ENCODE measurements around the gene SLC2A3.
"Not testable (repeated sequence)": the region's sequence is repeated elsewhere in the genome, so short reads cannot be mapped to it uniquely, and the experiment has no call there.

Gene SLC2A3

GRCh38 chr12:7905071-7905470 is 30.9 kb downstream of the SLC2A3 start:
- DNase-seq (ENCODE audit: low spot score) (no peak), ATAC-seq (ENCODE audit: low read depth) (no peak)
- H3K36me3 ChIP-seq (ENCODE audit: low read depth), result no peaks in the 10 kb centered on the region
- H3K27ac ChIP-seq (ENCODE audit: poor library complexity, severe bottlenecking), result no peak overlapping the region
- H3K9me3 ChIP-seq (ENCODE audit: severe bottlenecking), result no peaks in the 10 kb centered on the region
- no peaks in the 10 kb centered on the region for H3K4me1 ChIP-seq (ENCODE audit: insufficient read depth, poor library complexity, severe bottlenecking)
- no peak for TF ChIP-seq CTCF (IDR thresholded peaks at IDR 0.05; ENCODE audit: poor library complexity, severe bottlenecking)
- H3K4me3 ChIP-seq (ENCODE audit: severe bottlenecking), result no peak overlapping the region
- H3K27me3 ChIP-seq (ENCODE audit: insufficient read depth, poor library complexity, severe bottlenecking), result no peaks in the 10 kb centered on the region

- not testable (repeated sequence) for ATAC-seq (ENCODE audit: low read depth); H3K27me3 ChIP-seq (ENCODE audit: insufficient read depth, poor library complexity, severe bottlenecking)
Measured at GRCh38 chr12:7902416-7902815, 33.6 kb downstream of the SLC2A3 start.

GRCh38 chr12:7899755-7900154 is 36.2 kb downstream of the SLC2A3 start:
- Histone ChIP-seq H3K27me3 (ENCODE audit: insufficient read depth, poor library complexity, severe bottlenecking) (no peaks in the 10 kb centered on the region), H3K4me3 (ENCODE audit: severe bottlenecking) (no peak overlapping the region), H3K36me3 (ENCODE audit: low read depth) (no peaks in the 10 kb centered on the region), H3K4me1 (ENCODE audit: insufficient read depth, poor library complexity, severe bottlenecking) (no peaks in the 10 kb centered on the region), H3K9me3 (ENCODE audit: severe bottlenecking) (no peaks in the 10 kb centered on the region), H3K27ac (ENCODE audit: poor library complexity, severe bottlenecking) (no peak overlapping the region)
- no peak for TF ChIP-seq CTCF (IDR thresholded peaks at IDR 0.05; ENCODE audit: poor library complexity, severe bottlenecking)
- no peak for DNase-seq (ENCODE audit: low spot score)
- ATAC-seq (ENCODE audit: low read depth), result no peak

More at GRCh38 chr12:7902416-7902815, 33.6 kb downstream of the SLC2A3 start:
- not testable (repeated sequence) for H3K4me1 ChIP-seq (ENCODE audit: insufficient read depth, poor library complexity, severe bottlenecking); DNase-seq (ENCODE audit: low spot score); H3K4me3 ChIP-seq (ENCODE audit: severe bottlenecking); H3K9me3 ChIP-seq (ENCODE audit: severe bottlenecking); H3K36me3 ChIP-seq (ENCODE audit: low read depth); H3K27ac ChIP-seq (ENCODE audit: poor library complexity, severe bottlenecking)

GRCh38 chr12:7896726-7897125 is 39.3 kb downstream of the SLC2A3 start:
- H3K4me3 ChIP-seq (ENCODE audit: severe bottlenecking); H3K4me1 ChIP-seq (ENCODE audit: insufficient read depth, poor library complexity, severe bottlenecking); H3K9me3 ChIP-seq (ENCODE audit: severe bottlenecking); ATAC-seq (ENCODE audit: low read depth); H3K27me3 ChIP-seq (ENCODE audit: insufficient read depth, poor library complexity, severe bottlenecking); H3K36me3 ChIP-seq (ENCODE audit: low read depth); DNase-seq (ENCODE audit: low spot score); H3K27ac ChIP-seq (ENCODE audit: poor library complexity, severe bottlenecking): not testable (repeated sequence)

- Histone ChIP-seq H3K4me3 (ENCODE audit: severe bottlenecking) (no peak overlapping the region), H3K27ac (ENCODE audit: poor library complexity, severe bottlenecking) (no peak overlapping the region), H3K9me3 (ENCODE audit: severe bottlenecking) (no peaks in the 10 kb centered on the region), H3K4me1 (ENCODE audit: insufficient read depth, poor library complexity, severe bottlenecking) (no peaks in the 10 kb centered on the region), H3K36me3 (ENCODE audit: low read depth) (no peaks in the 10 kb centered on the region), H3K27me3 (ENCODE audit: insufficient read depth, poor library complexity, severe bottlenecking) (no peaks in the 10 kb centered on the region)
- no peak for ATAC-seq (ENCODE audit: low read depth)
- no peak for TF ChIP-seq CTCF (IDR thresholded peaks at IDR 0.05; ENCODE audit: poor library complexity, severe bottlenecking)
- no peak for DNase-seq (ENCODE audit: low spot score)
Measured at GRCh38 chr12:7892186-7892980, 43.6 kb downstream of the SLC2A3 start.

GRCh38 chr12:7884689-7885088 is 51.3 kb downstream of the SLC2A3 start:
- no peak overlapping the region for H3K27ac ChIP-seq (ENCODE audit: poor library complexity, severe bottlenecking)
- H3K36me3 ChIP-seq (ENCODE audit: low read depth), result no peaks in the 10 kb centered on the region
- no peaks in the 10 kb centered on the region for H3K27me3 ChIP-seq (ENCODE audit: insufficient read depth, poor library complexity, severe bottlenecking)
- no peaks in the 10 kb centered on the region for H3K9me3 ChIP-seq (ENCODE audit: severe bottlenecking)
- no peak for ATAC-seq (ENCODE audit: low read depth)
- no peaks in the 10 kb centered on the region for H3K4me1 ChIP-seq (ENCODE audit: insufficient read depth, poor library complexity, severe bottlenecking)
- H3K4me3 ChIP-seq (ENCODE audit: severe bottlenecking), result no peak overlapping the region
- no peak for TF ChIP-seq CTCF (IDR thresholded peaks at IDR 0.05; ENCODE audit: poor library complexity, severe bottlenecking)
- DNase-seq (ENCODE audit: low spot score), result no peak

GRCh38 chr12:7881736-7882120 is 54.3 kb downstream of the SLC2A3 start:
- H3K4me1 ChIP-seq (ENCODE audit: insufficient read depth, poor library complexity, severe bottlenecking); H3K27me3 ChIP-seq (ENCODE audit: insufficient read depth, poor library complexity, severe bottlenecking); H3K27ac ChIP-seq (ENCODE audit: poor library complexity, severe bottlenecking); H3K36me3 ChIP-seq (ENCODE audit: low read depth); DNase-seq (ENCODE audit: low spot score); H3K4me3 ChIP-seq (ENCODE audit: severe bottlenecking); H3K9me3 ChIP-seq (ENCODE audit: severe bottlenecking); ATAC-seq (ENCODE audit: low read depth): not testable (repeated sequence)

- H3K4me1 ChIP-seq (ENCODE audit: insufficient read depth, poor library complexity, severe bottlenecking); DNase-seq (ENCODE audit: low spot score); H3K27me3 ChIP-seq (ENCODE audit: insufficient read depth, poor library complexity, severe bottlenecking); H3K9me3 ChIP-seq (ENCODE audit: severe bottlenecking); H3K4me3 ChIP-seq (ENCODE audit: severe bottlenecking); H3K36me3 ChIP-seq (ENCODE audit: low read depth); ATAC-seq (ENCODE audit: low read depth); H3K27ac ChIP-seq (ENCODE audit: poor library complexity, severe bottlenecking): not testable (repeated sequence)
Measured at GRCh38 chr12:7880952-7881735, 54.8 kb downstream of the SLC2A3 start.

Measured in RWPE2 (cell line).